Keratinocyte (primary cell): Measurements from ENCODE around the gene SCLY. TPM values are rescaled to one million over a fixed set of nuclear protein-coding genes. Genes with fewer than 3 reads are reported as not detected.

Experiments used
- DNase-seq: peaks from one replicate; pipeline ENCODE4 v3.0.0-alpha.2; 2011; ENCODE audit warnings: low read depth, missing footprints, low spot score
- FAIRE-seq: peaks from 2 replicates; lab custom pipeline; 2011; peaks lifted over from hg19 to GRCh38; lab: Jason Lieb, UNC
- H2AFZ ChIP-seq: 2 replicates; pipeline ENCODE4 v1.6.0; 2012; ENCODE audit warnings: low read length, control low read depth, inconsistent platforms; ENCODE audit not compliant: control insufficient read depth
- H3K27ac ChIP-seq: 2 replicates; pipeline ENCODE4 v1.5.1; 2011; ENCODE audit warnings: low read length; ENCODE audit not compliant: control insufficient read depth, insufficient read depth
- H3K27me3 ChIP-seq: 3 replicates; pipeline ENCODE4 v1.6.0; 2011; ENCODE audit warnings: low read length; ENCODE audit not compliant: control insufficient read depth, insufficient read depth; ENCODE audit errors: extremely low read depth
- H3K36me3 ChIP-seq, 2 experiments: 2 replicates in 1 of 2; 3 replicates in 1 of 2; pipeline ENCODE4 v1.5.1; 2011; ENCODE audit warnings: low read length in 2 of 2, mild to moderate bottlenecking in 1 of 2; ENCODE audit not compliant: control insufficient read depth in 2 of 2, insufficient read depth in 2 of 2; ENCODE audit errors: extremely low read depth in 1 of 2
- H3K4me1 ChIP-seq: 3 replicates; pipeline ENCODE4 v1.5.1; 2011; ENCODE audit warnings: low read length; ENCODE audit not compliant: control insufficient read depth, insufficient read depth; ENCODE audit errors: extremely low read depth
- H3K4me2 ChIP-seq: 3 replicates; pipeline ENCODE4 v1.6.0; 2011; ENCODE audit warnings: low read depth, low read length; ENCODE audit not compliant: control insufficient read depth, insufficient read depth; ENCODE audit errors: extremely low read depth
- H3K4me3 ChIP-seq, 3 experiments: fragments of 200-600 bp in 1 of 3; sonication (generic) in 1 of 3; 2 replicates in 2 of 3; 3 replicates in 1 of 3; pipeline ENCODE4 v1.5.1; 2011 to 2016; ENCODE audit warnings: low read length in 3 of 3, mild to moderate bottlenecking in 3 of 3, control low read depth in 2 of 3, inconsistent platforms in 1 of 3, low read depth in 1 of 3, mixed read lengths in 1 of 3, mixed run types in 1 of 3, moderate library complexity in 1 of 3; ENCODE audit not compliant: control insufficient read depth in 2 of 3, insufficient read depth in 2 of 3; ENCODE audit errors: extremely low read depth in 1 of 3
- H3K79me2 ChIP-seq: 2 replicates; pipeline ENCODE4 v1.6.0; 2012; ENCODE audit warnings: low read length; ENCODE audit not compliant: control insufficient read depth, insufficient read depth
- H3K9ac ChIP-seq: 3 replicates; pipeline ENCODE4 v1.6.0; 2011; ENCODE audit warnings: low read length; ENCODE audit not compliant: control insufficient read depth, insufficient read depth; ENCODE audit errors: extremely low read depth
- H3K9me1 ChIP-seq: 3 replicates; pipeline ENCODE4 v1.6.0; 2011; ENCODE audit warnings: low read length; ENCODE audit not compliant: control insufficient read depth, insufficient read depth; ENCODE audit errors: extremely low read depth
- H3K9me3 ChIP-seq: 2 replicates; pipeline ENCODE4 v1.5.1; 2012; ENCODE audit warnings: low read depth, low read length; ENCODE audit not compliant: control insufficient read depth
- H4K20me1 ChIP-seq: 3 replicates; pipeline ENCODE4 v1.6.0; 2011; ENCODE audit warnings: low read length; ENCODE audit not compliant: control insufficient read depth, insufficient read depth; ENCODE audit errors: extremely low read depth
- EZH2 ChIP-seq: IDR thresholded peaks from one replicate; pipeline ENCODE4 v1.6.1; 2012; ENCODE audit warnings: inconsistent platforms, mild to moderate bottlenecking, low read length, moderate library complexity
- dilution Hi-C: fragments of 300-500 bp; cut with MboI; formaldehyde crosslinking; loops from one replicate; pipeline ENCODE4 v1.7.0; 2020; ENCODE audit warnings: low sequenced_read_pairs; ENCODE audit not compliant: extremely low pct_ligation_motif_present
- polyA plus RNA-seq, 5 experiments: library from polyadenylated mRNA; depleted of rRNA in 3 of 5; stranded (reverse) in 3 of 5; stranded (forward) in 1 of 5; unstranded in 1 of 5; fragments of >200 nt; gene quantifications; 1 replicate in 1 of 5; 2 replicates in 3 of 5; 3 replicates in 1 of 5; pipeline versions ENCODE4 v1.2.1 to v1.2.3, GENCODE V29; 2011 to 2012; ENCODE audit warnings: missing spikeins in 2 of 5, low read depth in 1 of 5, low replicate concordance in 1 of 5
- TF ChIP-seq, protein P1 (sequence below), 3 experiments: IDR thresholded peaks in 1 of 3; conservative IDR thresholded peaks in 1 of 3; optimal IDR thresholded peaks in 1 of 3; 2 replicates in 2 of 3; 3 replicates in 1 of 3; pipeline versions ENCODE3 to v1.5.1; 2011; ENCODE audit warnings: low read length in 3 of 3, mild to moderate bottlenecking in 3 of 3, moderate library complexity in 2 of 3, control low read depth in 1 of 3, inconsistent platforms in 1 of 3; ENCODE audit not compliant: insufficient read depth in 2 of 3; ENCODE audit errors: extremely low read depth in 1 of 3

SCLY gene
- polyA plus RNA-seq, 1 donor (not counting 4 experiments of a cell fraction or from before 2014, with no cell fraction given) = 11.8 TPM

- Histone ChIP-seq H3K9me1 (no peaks in the 10 kb centered on the region), H3K4me2 (no peak overlapping the region), H4K20me1 (no peaks in the 10 kb centered on the region), H3K36me3 (peaks cover 12 to 30% of the 10 kb centered on the region in 2 experiments), H3K79me2 (no peaks in the 10 kb centered on the region), H3K4me1 (no peaks in the 10 kb centered on the region), H3K27ac (no peak overlapping the region), H3K27me3 (no peaks in the 10 kb centered on the region), H3K9me3 (no peaks in the 10 kb centered on the region), H3K9ac (no peak overlapping the region), H3K4me3 (no peak overlapping the region), H2AFZ (no peak overlapping the region)
- TF ChIP-seq, protein P1, sequence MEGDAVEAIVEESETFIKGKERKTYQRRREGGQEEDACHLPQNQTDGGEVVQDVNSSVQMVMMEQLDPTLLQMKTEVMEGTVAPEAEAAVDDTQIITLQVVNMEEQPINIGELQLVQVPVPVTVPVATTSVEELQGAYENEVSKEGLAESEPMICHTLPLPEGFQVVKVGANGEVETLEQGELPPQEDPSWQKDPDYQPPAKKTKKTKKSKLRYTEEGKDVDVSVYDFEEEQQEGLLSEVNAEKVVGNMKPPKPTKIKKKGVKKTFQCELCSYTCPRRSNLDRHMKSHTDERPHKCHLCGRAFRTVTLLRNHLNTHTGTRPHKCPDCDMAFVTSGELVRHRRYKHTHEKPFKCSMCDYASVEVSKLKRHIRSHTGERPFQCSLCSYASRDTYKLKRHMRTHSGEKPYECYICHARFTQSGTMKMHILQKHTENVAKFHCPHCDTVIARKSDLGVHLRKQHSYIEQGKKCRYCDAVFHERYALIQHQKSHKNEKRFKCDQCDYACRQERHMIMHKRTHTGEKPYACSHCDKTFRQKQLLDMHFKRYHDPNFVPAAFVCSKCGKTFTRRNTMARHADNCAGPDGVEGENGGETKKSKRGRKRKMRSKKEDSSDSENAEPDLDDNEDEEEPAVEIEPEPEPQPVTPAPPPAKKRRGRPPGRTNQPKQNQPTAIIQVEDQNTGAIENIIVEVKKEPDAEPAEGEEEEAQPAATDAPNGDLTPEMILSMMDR (optimal IDR thresholded peaks at IDR 0.05 in 1 of 3, IDR thresholded peaks at IDR 0.05 in 1 of 3, conservative IDR thresholded peaks at IDR 0.05 in 1 of 3; ENCODE audit: extremely low read depth in 1 of 3, insufficient read depth in 2 of 3, low read length in 3 of 3) = no peak
- no peak for TF ChIP-seq EZH2
- FAIRE-seq (no peak), DNase-seq (no peak)
- dilution Hi-C loops = no loop called here
These were observed 19.1 kb downstream of the SCLY start for GRCh38 chr2:238079874-238080327.

GRCh38 chr2:238080518-238080917, 19.7 kb downstream of the SCLY start:
- Histone ChIP-seq H3K36me3 (peaks cover 12 to 30% of the 10 kb centered on the region in 2 experiments), H3K79me2 (no peaks in the 10 kb centered on the region), H3K9me3 (no peaks in the 10 kb centered on the region), H4K20me1 (no peaks in the 10 kb centered on the region), H3K27me3 (no peaks in the 10 kb centered on the region), H3K4me3 (no peak overlapping the region), H3K27ac (no peak overlapping the region), H3K4me1 (no peaks in the 10 kb centered on the region), H3K9me1 (no peaks in the 10 kb centered on the region), H3K9ac (no peak overlapping the region), H3K4me2 (no peak overlapping the region), H2AFZ (no peak overlapping the region)
- FAIRE-seq = no peak
- no peak for DNase-seq
- dilution Hi-C loops = no loop called here
- TF ChIP-seq, protein P1 (optimal IDR thresholded peaks at IDR 0.05 in 1 of 3, IDR thresholded peaks at IDR 0.05 in 1 of 3, conservative IDR thresholded peaks at IDR 0.05 in 1 of 3; ENCODE audit: extremely low read depth in 1 of 3, insufficient read depth in 2 of 3, low read length in 3 of 3) = no peak
- TF ChIP-seq EZH2 = no peak
